IMR-90 (cell line): ENCODE results near the gene ZNF695. TPM values are rescaled to one million over a fixed set of nuclear protein-coding genes. Genes with fewer than 3 reads are reported as not detected.

ENCODE experiments used
- ATAC-seq: fragments of 200-7000 bp; cut with Tn5 transposase; 2 replicates; pipeline ENCODE4 v1.9.1; 2020; ENCODE audit warnings: low read depth, mild to moderate bottlenecking, moderate library complexity
- BruUV-seq: library from RNA; stranded (reverse); fragments of 400-500 nt; replicated peaks from 2 replicates; lab custom pipeline; 2021; lab: Mats Ljungman, UMichigan
- CTCF ChIA-PET: fragments of 300-600 bp; formaldehyde crosslinking; extraction: SDS; loops from one replicate; lab custom pipeline; 2021; ENCODE audit warnings: antibody characterized with exemption; lab: Yijun Ruan, JAX
- POLR2A ChIA-PET: fragments of 300-600 bp; sonication (Branson Sonifier 250); formaldehyde crosslinking; loops from one replicate; lab custom pipeline; 2022; ENCODE audit warnings: antibody characterized with exemption; ENCODE audit not compliant: unreplicated experiment; lab: Charles Lee
- DNase-seq: peaks from one replicate; pipeline ENCODE4 v3.0.0; 2013
- H2AFZ ChIP-seq: replicated peaks from 2 replicates; pipeline ENCODE3; 2013; ENCODE audit warnings: low read length, mild to moderate bottlenecking; ENCODE audit not compliant: poor library complexity
- H2AK5ac ChIP-seq: 2 replicates; pipeline ENCODE4 v1.6.1; 2013; ENCODE audit warnings: low read depth, low read length, inconsistent platforms
- H2AK9ac ChIP-seq: replicated peaks from 2 replicates; pipeline ENCODE3; 2013; ENCODE audit warnings: mild to moderate bottlenecking, low read depth, low read length, moderate library complexity; ENCODE audit not compliant: poor library complexity
- H2BK120ac ChIP-seq: 2 replicates; pipeline ENCODE4 v1.6.1; 2013; ENCODE audit warnings: low read depth, low read length, inconsistent platforms
- H2BK15ac ChIP-seq: 3 replicates; pipeline ENCODE4 v1.6.1; 2013; ENCODE audit warnings: low read depth, low read length, inconsistent platforms
- H2BK20ac ChIP-seq: 2 replicates; pipeline ENCODE4 v1.6.1; 2013; ENCODE audit warnings: low read depth, mild to moderate bottlenecking, inconsistent platforms, low read length, moderate library complexity
- H2BK5ac ChIP-seq: 2 replicates; pipeline ENCODE4 v1.6.1; 2013; ENCODE audit warnings: mild to moderate bottlenecking, low read depth, low read length, inconsistent platforms; ENCODE audit not compliant: poor library complexity, severe bottlenecking
- H3K14ac ChIP-seq: replicated peaks from 2 replicates; pipeline ENCODE4 v1.6.1; 2013; ENCODE audit warnings: low read depth, low read length, inconsistent platforms
- H3K18ac ChIP-seq: 2 replicates; pipeline ENCODE4 v1.6.1; 2013; ENCODE audit warnings: low read depth, low read length, control low read depth
- H3K23ac ChIP-seq: 2 replicates; pipeline ENCODE4 v1.6.1; 2013; ENCODE audit warnings: low read depth, low read length, inconsistent platforms
- H3K27ac ChIP-seq: 2 replicates; pipeline ENCODE4 v1.5.1; 2013; ENCODE audit warnings: mild to moderate bottlenecking, control low read depth, low read length; ENCODE audit not compliant: insufficient read depth
- H3K27me3 ChIP-seq: 2 replicates; pipeline ENCODE4 v1.6.1; 2013; ENCODE audit warnings: low read length; ENCODE audit not compliant: control insufficient read depth, insufficient read depth
- H3K36me3 ChIP-seq: 2 replicates; pipeline ENCODE4 v1.6.1; 2013; ENCODE audit warnings: low read length, mixed read lengths; ENCODE audit not compliant: control insufficient read depth, insufficient read depth
- H3K4ac ChIP-seq: 2 replicates; pipeline ENCODE4 v1.6.1; 2013; ENCODE audit warnings: low read depth, low read length, inconsistent platforms
- H3K4me1 ChIP-seq: 2 replicates; pipeline ENCODE4 v1.6.1; 2013; ENCODE audit warnings: low read length, mixed read lengths; ENCODE audit not compliant: control insufficient read depth, insufficient read depth
- H3K4me2 ChIP-seq: 2 replicates; pipeline ENCODE4 v1.6.1; 2013; ENCODE audit warnings: low read depth, mild to moderate bottlenecking, control low read depth, low read length, moderate library complexity
- H3K4me3 ChIP-seq: 2 replicates; pipeline ENCODE4 v1.5.1; 2013; ENCODE audit warnings: low read depth, mild to moderate bottlenecking, control low read depth, low read length, moderate library complexity; ENCODE audit not compliant: insufficient read depth
- H3K56ac ChIP-seq: 2 replicates; pipeline ENCODE4 v1.6.1; 2013; ENCODE audit warnings: low read length, inconsistent platforms; ENCODE audit not compliant: insufficient read depth; ENCODE audit errors: extremely low read depth
- H3K79me1 ChIP-seq, 2 experiments: 2 replicates each; pipeline ENCODE4 v1.6.1; 2013; ENCODE audit warnings: low read length in 2 of 2, inconsistent platforms in 1 of 2, low read depth in 1 of 2
- H3K9ac ChIP-seq: 2 replicates; pipeline ENCODE4 v1.6.1; 2013; ENCODE audit warnings: low read depth, low read length, control low read depth
- H3K9me1 ChIP-seq: 2 replicates; pipeline ENCODE4 v1.6.1; 2013; ENCODE audit warnings: low read length, inconsistent platforms; ENCODE audit not compliant: insufficient read depth
- H3K9me3 ChIP-seq: 2 replicates; pipeline ENCODE4 v1.6.1; 2013; ENCODE audit warnings: low read length; ENCODE audit not compliant: control insufficient read depth, insufficient read depth
- H4K20me1 ChIP-seq: 2 replicates; pipeline ENCODE4 v1.6.1; 2013; ENCODE audit warnings: low read length, inconsistent platforms; ENCODE audit not compliant: insufficient read depth
- H4K5ac ChIP-seq: 2 replicates; pipeline ENCODE4 v1.6.1; 2013; ENCODE audit warnings: mild to moderate bottlenecking, low read depth, low read length, control low read depth
- H4K8ac ChIP-seq, 2 experiments: 2 replicates each; pipeline ENCODE4 v1.6.1; 2013; ENCODE audit warnings: low read depth in 2 of 2, low read length in 2 of 2, control low read depth in 1 of 2, inconsistent platforms in 1 of 2
- H4K91ac ChIP-seq: 2 replicates; pipeline ENCODE4 v1.6.1; 2013; ENCODE audit warnings: low read depth, low read length, inconsistent platforms; ENCODE audit not compliant: insufficient read depth
- BHLHE40 ChIP-seq: fragments of 150-350 bp; IDR thresholded peaks from 2 replicates; pipeline ENCODE4 v1.6.1; 2016; ENCODE audit warnings: mild to moderate bottlenecking, low read depth, low read length
- CEBPB ChIP-seq: IDR thresholded peaks from 2 replicates; pipeline ENCODE4 v1.6.1; 2012; ENCODE audit warnings: low read depth, low read length, improper control_type of control experiment
- CHD1 ChIP-seq: IDR thresholded peaks from 2 replicates; pipeline ENCODE4 v1.6.1; 2012; ENCODE audit warnings: low read depth, low read length, improper control_type of control experiment
- FOS ChIP-seq: fragments of 150-350 bp; IDR thresholded peaks from 2 replicates; pipeline ENCODE4 v1.6.1; 2016; ENCODE audit warnings: low read depth, low read length
- MAFK ChIP-seq: IDR thresholded peaks from 2 replicates; pipeline ENCODE4 v1.6.1; 2012; ENCODE audit warnings: low read depth, low read length, improper control_type of control experiment
- MAZ ChIP-seq: IDR thresholded peaks from 2 replicates; pipeline ENCODE4 v1.6.1; 2012; ENCODE audit warnings: low read depth, mild to moderate bottlenecking, low read length, improper control_type of control experiment, moderate library complexity, borderline replicate concordance
- MXI1 ChIP-seq: IDR thresholded peaks from 2 replicates; pipeline ENCODE4 v1.6.1; 2012; ENCODE audit warnings: low read depth, mild to moderate bottlenecking, low read length, moderate library complexity, borderline replicate concordance
- NFE2L2 ChIP-seq: fragments of 150-350 bp; IDR thresholded peaks from 2 replicates; pipeline ENCODE4 v1.6.1; 2016; ENCODE audit warnings: low read depth, mild to moderate bottlenecking, low read length
- POLR2A ChIP-seq: IDR thresholded peaks from 2 replicates; pipeline ENCODE4 v1.6.1; 2012; ENCODE audit warnings: mild to moderate bottlenecking, low read depth, low read length
- RAD21 ChIP-seq: IDR thresholded peaks from 2 replicates; pipeline ENCODE4 v1.6.1; 2012; ENCODE audit warnings: low read length, improper control_type of control experiment
- RCOR1 ChIP-seq: IDR thresholded peaks from 2 replicates; pipeline ENCODE4 v1.6.1; 2012; ENCODE audit warnings: mild to moderate bottlenecking, low read length, improper control_type of control experiment; ENCODE audit not compliant: insufficient replicate concordance
- RFX5 ChIP-seq: IDR thresholded peaks from 2 replicates; pipeline ENCODE4 v1.8.0; 2012; ENCODE audit warnings: low read depth, mild to moderate bottlenecking, low read length, moderate library complexity
- SMC3 ChIP-seq: fragments of 150-350 bp; IDR thresholded peaks from 2 replicates; pipeline ENCODE4 v1.6.1; 2016; ENCODE audit warnings: low read depth, mild to moderate bottlenecking, antibody characterized with exemption, low read length, moderate library complexity
- USF2 ChIP-seq: fragments of 150-350 bp; IDR thresholded peaks from 2 replicates; pipeline ENCODE4 v1.6.1; 2017; ENCODE audit warnings: mild to moderate bottlenecking, antibody characterized with exemption, low read length, low read depth
- WGBS, 2 experiments: methylation state at CpG; one replicate each; pipeline versions ENCODE4 v1.1.5 to v1.1.7; 2013; ENCODE audit warnings: missing lambda C conversion rate in 2 of 2; ENCODE audit not compliant: insufficient read length in 1 of 2; ENCODE audit errors: extremely low coverage in 2 of 2; 5-methylcytosine and 5-hydroxymethylcytosine counted together
- dilution Hi-C: fragments of 300-500 bp; cut with HindIII; formaldehyde crosslinking; loops from one replicate; pipeline ENCODE4 v1.14.3; 2018; ENCODE audit warnings: low sequenced_read_pairs; ENCODE audit not compliant: unreplicated experiment
- in situ Hi-C: fragments of 300-500 bp; cut with MboI; formaldehyde crosslinking; loops from 3 replicates; pipeline ENCODE4 v1.14.3; 2019; ENCODE audit warnings: low sequenced_read_pairs, inconsistent platforms, mixed read lengths
- intact Hi-C: fragments of 100-400 bp; cut with micrococcal nuclease; formaldehyde crosslinking; loops from 2 replicates; pipeline ENCODE4 v1.10.0; 2022
- polyA plus RNA-seq, 3 experiments: library from polyadenylated mRNA; depleted of rRNA; stranded (reverse); fragments of >200 nt; gene quantifications; 2 replicates each; pipeline ENCODE4 v1.2.3, GENCODE V29; 2012; ENCODE audit warnings: low replicate concordance in 1 of 3
- total RNA-seq: library from RNA; depleted of rRNA; stranded (reverse); fragments of >200 nt; gene quantifications from 2 replicates; pipeline ENCODE4 v1.2.3, GENCODE V29; 2012
- TF ChIP-seq, protein P1 (sequence below): fragments of 150-350 bp; IDR thresholded peaks from 2 replicates; pipeline ENCODE4 v1.6.1; 2016; ENCODE audit warnings: low read depth, mild to moderate bottlenecking, low read length, moderate library complexity, borderline replicate concordance
- TF ChIP-seq, protein P2 (sequence below): conservative IDR thresholded peaks from 2 replicates; pipeline ENCODE4 v1.5.1; 2012; ENCODE audit warnings: mild to moderate bottlenecking, low read depth, low read length, improper control_type of control experiment

The ZNF695 gene
- total and polyA plus RNA-seq, 2 of the 4 experiments (the other 2 are of a cell fraction): 0.54 to 0.75 TPM

DNA sequence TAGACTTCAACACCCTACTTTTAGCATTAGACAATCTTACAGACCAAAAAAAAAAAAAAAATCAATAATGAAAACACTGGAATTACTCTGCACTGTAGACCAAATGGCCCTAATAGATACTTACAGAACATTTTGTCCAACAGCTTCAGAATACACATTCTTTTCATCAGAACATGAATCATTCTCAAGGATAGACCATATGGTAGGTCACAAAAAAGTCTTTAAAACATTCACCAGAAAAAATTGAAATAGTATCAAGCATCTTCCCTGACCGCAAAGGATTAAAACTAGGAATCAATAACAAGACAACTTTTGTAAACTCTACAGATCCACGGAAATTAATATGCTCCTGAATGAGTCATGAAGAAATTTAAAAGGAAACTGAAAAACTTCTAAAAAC is 48.2 kb upstream of the ZNF695 start:
- Histone ChIP-seq H3K14ac (no peak overlapping the region), H2BK15ac (no peak overlapping the region), H2BK120ac (no peak overlapping the region), H4K20me1 (no peaks in the 10 kb centered on the region), H4K91ac (no peak overlapping the region), H3K36me3 (no peaks in the 10 kb centered on the region), H3K79me1 (peaks cover 0 to 20% of the 10 kb centered on the region in 2 experiments; a peak in 2 of 4 replicates), H2BK5ac (no peak overlapping the region), H3K9me3 (peaks cover 30% of the 10 kb centered on the region), H3K4me1 (no peaks in the 10 kb centered on the region), H3K56ac (no peak overlapping the region), H3K4me2 (no peak overlapping the region), H2AK9ac (no peak overlapping the region), H3K9me1 (no peaks in the 10 kb centered on the region), H3K4ac (no peak overlapping the region), H4K5ac (no peak overlapping the region), H3K27ac (no peak overlapping the region), H3K23ac (no peak overlapping the region), H4K8ac (no peak overlapping the region), H3K27me3 (no peaks in the 10 kb centered on the region), H2AK5ac (no peak overlapping the region), H3K18ac (no peak overlapping the region), H2AFZ (no peak overlapping the region), H3K4me3 (no peak overlapping the region), H2BK20ac (no peak overlapping the region), H3K9ac (no peak overlapping the region)
- CTCF ChIA-PET: no interaction called here
- ATAC-seq (no peak), DNase-seq (no peak)
- dilution Hi-C loops: no loop called here
- intact Hi-C loops: no loop called here
- WGBS, 2 experiments: no CpG with 5 or more reads among the region's 2 CpGs
- BruUV-seq: no TSS peak
- in situ Hi-C loops: no loop called here
- POLR2A ChIA-PET: no interaction called here
- no peak for TF ChIP-seq CHD1
- no peak for TF ChIP-seq POLR2A
- no peak for TF ChIP-seq SMC3
- TF ChIP-seq, protein P1, sequence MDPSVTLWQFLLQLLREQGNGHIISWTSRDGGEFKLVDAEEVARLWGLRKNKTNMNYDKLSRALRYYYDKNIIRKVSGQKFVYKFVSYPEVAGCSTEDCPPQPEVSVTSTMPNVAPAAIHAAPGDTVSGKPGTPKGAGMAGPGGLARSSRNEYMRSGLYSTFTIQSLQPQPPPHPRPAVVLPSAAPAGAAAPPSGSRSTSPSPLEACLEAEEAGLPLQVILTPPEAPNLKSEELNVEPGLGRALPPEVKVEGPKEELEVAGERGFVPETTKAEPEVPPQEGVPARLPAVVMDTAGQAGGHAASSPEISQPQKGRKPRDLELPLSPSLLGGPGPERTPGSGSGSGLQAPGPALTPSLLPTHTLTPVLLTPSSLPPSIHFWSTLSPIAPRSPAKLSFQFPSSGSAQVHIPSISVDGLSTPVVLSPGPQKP: no peak
- TF ChIP-seq MAZ: no peak
- no peak for TF ChIP-seq BHLHE40
- no peak for TF ChIP-seq FOS
- TF ChIP-seq RCOR1: no peak
- TF ChIP-seq RAD21: no peak
- no peak for TF ChIP-seq CEBPB
- no peak for TF ChIP-seq NFE2L2
- no peak for TF ChIP-seq USF2
- no peak for TF ChIP-seq MAFK
- TF ChIP-seq RFX5: no peak
- TF ChIP-seq MXI1: no peak
- TF ChIP-seq, protein P2, sequence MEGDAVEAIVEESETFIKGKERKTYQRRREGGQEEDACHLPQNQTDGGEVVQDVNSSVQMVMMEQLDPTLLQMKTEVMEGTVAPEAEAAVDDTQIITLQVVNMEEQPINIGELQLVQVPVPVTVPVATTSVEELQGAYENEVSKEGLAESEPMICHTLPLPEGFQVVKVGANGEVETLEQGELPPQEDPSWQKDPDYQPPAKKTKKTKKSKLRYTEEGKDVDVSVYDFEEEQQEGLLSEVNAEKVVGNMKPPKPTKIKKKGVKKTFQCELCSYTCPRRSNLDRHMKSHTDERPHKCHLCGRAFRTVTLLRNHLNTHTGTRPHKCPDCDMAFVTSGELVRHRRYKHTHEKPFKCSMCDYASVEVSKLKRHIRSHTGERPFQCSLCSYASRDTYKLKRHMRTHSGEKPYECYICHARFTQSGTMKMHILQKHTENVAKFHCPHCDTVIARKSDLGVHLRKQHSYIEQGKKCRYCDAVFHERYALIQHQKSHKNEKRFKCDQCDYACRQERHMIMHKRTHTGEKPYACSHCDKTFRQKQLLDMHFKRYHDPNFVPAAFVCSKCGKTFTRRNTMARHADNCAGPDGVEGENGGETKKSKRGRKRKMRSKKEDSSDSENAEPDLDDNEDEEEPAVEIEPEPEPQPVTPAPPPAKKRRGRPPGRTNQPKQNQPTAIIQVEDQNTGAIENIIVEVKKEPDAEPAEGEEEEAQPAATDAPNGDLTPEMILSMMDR: no peak
